NCI-H1436 treated with DMSO at 0.1 percent for 48 hours (cell line): Measurements from ENCODE around the gene CALY.
"Not testable (repeated sequence)": the region's sequence is repeated elsewhere in the genome, so short reads cannot be mapped to it uniquely, and the experiment has no call there.

Source experiments
- DNase-seq: peaks from one replicate; lab custom pipeline; 2025; lab: John Stamatoyannopoulos, UW

CALY gene

GRCh38 chr10:133336577-133337369 lies at the start of gene CALY:
Gene CALY (minus strand): TSS chr10:133336896. CDS start chr10:133328989, 7,907 bp downstream.
- peak; percentile 53 for DNase-seq

- DNase-seq: no peak
These were observed 48.5 kb upstream of the CALY start for GRCh38 chr10:133385214-133385613.

- DNase-seq: no peak
These were observed 47.4 kb upstream of the CALY start for GRCh38 chr10:133384071-133384470.

- no peak for DNase-seq
These were observed 46.9 kb upstream of the CALY start for GRCh38 chr10:133383551-133383950.

- no peak for DNase-seq
These were observed 44.3 kb upstream of the CALY start for GRCh38 chr10:133381036-133381435.

GRCh38 chr10:133379801-133380666 lies 43.3 kb upstream of the CALY start:
- DNase-seq: no peak

- DNase-seq: no peak
These were observed 42.6 kb upstream of the CALY start, which contains the start of gene PAOX for GRCh38 chr10:133379152-133379800. Gene PAOX (plus strand): TSS chr10:133379262. CDS start chr10:133379317, 55 bp downstream.

- peak; percentile 29 for DNase-seq
These were observed 41.8 kb upstream of the CALY start for GRCh38 chr10:133378251-133379096.

GRCh38 chr10:133377818-133378250 lies 41.1 kb upstream of the CALY start:
- no peak for DNase-seq

- DNase-seq: no peak
These were observed 40.5 kb upstream of the CALY start for GRCh38 chr10:133377025-133377817.

GRCh38 chr10:133376183-133376582 lies 39.5 kb upstream of the CALY start:
- DNase-seq: not testable (repeated sequence)

GRCh38 chr10:133375357-133376115 lies 38.8 kb upstream of the CALY start:
- DNase-seq: no peak

GRCh38 chr10:133373174-133374090 lies 36.7 kb upstream of the CALY start, which contains the start of gene ECHS1:
Gene ECHS1 (minus strand): TSS chr10:133373354. CDS start chr10:133373333, 21 bp downstream.
- DNase-seq: peak; percentile 73

- no peak for DNase-seq
These were observed 35.8 kb upstream of the CALY start for GRCh38 chr10:133372507-133372906.

- no peak for DNase-seq
These were observed 33.5 kb upstream of the CALY start for GRCh38 chr10:133370030-133370786.

- DNase-seq: no peak
These were observed 31.5 kb upstream of the CALY start for GRCh38 chr10:133368153-133368552.

GRCh38 chr10:133367461-133367860 lies 30.8 kb upstream of the CALY start:
- not testable (repeated sequence) for DNase-seq

GRCh38 chr10:133366751-133367150 lies 30.1 kb upstream of the CALY start:
- DNase-seq: no peak
